ENCODE measurements around the gene RSRC1. TPM values are rescaled to one million over a fixed set of nuclear protein-coding genes. Genes with fewer than 3 reads are reported as not detected.

Gene RSRC1
- total and polyA plus RNA-seq, 2 of the 8 experiments (the other 6 are each of a cell fraction or from before 2014, with no cell fraction given), result 2.0 to 27.9 TPM

DNA sequence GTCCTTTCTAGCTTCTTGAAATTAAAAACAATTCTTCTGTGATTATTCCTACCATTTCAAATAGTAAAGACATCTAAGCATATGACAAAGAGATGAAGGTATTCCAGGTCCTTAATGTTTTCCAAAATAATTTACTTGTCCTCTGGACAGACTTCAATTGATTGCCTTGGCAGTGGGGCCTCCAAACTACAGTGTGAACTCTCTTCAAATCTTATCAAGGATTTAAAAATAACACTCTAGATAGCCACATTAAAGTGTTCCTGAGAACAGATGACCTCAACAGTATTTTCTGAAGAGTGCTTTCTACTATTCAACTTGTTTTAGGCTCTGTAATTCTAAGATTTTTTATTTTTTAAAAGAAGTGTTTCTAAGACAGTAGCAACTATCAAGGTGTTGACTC, 453.2 kb downstream of the RSRC1 start (continued):
- TF ChIP-seq CTCF (IDR thresholded peaks at IDR 0.05; ENCODE audit: control extremely low read depth in 1 of 3, insufficient read depth in 1 of 3, low read depth in 1 of 3, low read length in 3 of 3) (no peak), SP2 (IDR thresholded peaks at IDR 0.05; ENCODE audit: low read length) (no peak), ZNF274 (IDR thresholded peaks at IDR 0.05; ENCODE audit: borderline replicate concordance, extremely low read depth, low read length) (no peak), SIRT6 (IDR thresholded peaks at IDR 0.05; ENCODE audit: low read length) (no peak), BACH1 (IDR thresholded peaks at IDR 0.05; ENCODE audit: low read length) (no peak), PHF8 (conservative IDR thresholded peaks at IDR 0.05; ENCODE audit: low read depth, low read length) (no peak), MAFK (IDR thresholded peaks at IDR 0.05; ENCODE audit: low read depth, low read length) (no peak), JUND (IDR thresholded peaks at IDR 0.05; ENCODE audit: low read length) (no peak)

All from H1 (cell line).